HepG2 (cell line): Measurements from ENCODE around the gene MMGT1. TPM values are rescaled to one million over a fixed set of nuclear protein-coding genes. Genes with fewer than 3 reads are reported as not detected.

Experiments
- ARNTL ChIP-seq: sonication (generic); formaldehyde crosslinking; IDR thresholded peaks from 2 replicates; pipeline ENCODE4 v1.4.0; 2020; ENCODE audit warnings: mild to moderate bottlenecking, missing genetic modification reagents
- ATF7 ChIP-seq, 2 experiments: fragments of 450-650 bp in 1 of 2; sonication (generic) in 1 of 2; formaldehyde crosslinking in 1 of 2; IDR thresholded peaks; 2 replicates each; pipeline versions ENCODE4 v1.4.0 to v1.6.1; 2016 to 2020; ENCODE audit warnings: antibody characterized with exemption in 1 of 2, mild to moderate bottlenecking in 1 of 2, missing genetic modification reagents in 1 of 2
- EP300 ChIP-seq, 3 experiments: sonication (generic) in 1 of 3; formaldehyde crosslinking in 1 of 3; IDR thresholded peaks; 2 replicates each; pipeline versions ENCODE4 v1.5.1 to v1.6.1; 2011 to 2020; ENCODE audit warnings: low read depth in 2 of 3, low read length in 2 of 3, borderline replicate concordance in 1 of 3, improper control_type of control experiment in 1 of 3, mild to moderate bottlenecking in 1 of 3, missing genetic modification reagents in 1 of 3, moderate library complexity in 1 of 3
- PRDM10 ChIP-seq: sonication (generic); formaldehyde crosslinking; IDR thresholded peaks from 2 replicates; pipeline ENCODE4 v1.4.0; 2020; ENCODE audit warnings: low read depth, missing genetic modification reagents
- PRMT3 ChIP-seq: sonication (generic); formaldehyde crosslinking; IDR thresholded peaks from 2 replicates; pipeline ENCODE4 v1.8.1; 2022; ENCODE audit warnings: low read depth, mild to moderate bottlenecking, moderate library complexity, missing genetic modification reagents, borderline replicate concordance
- REL ChIP-seq: sonication (generic); formaldehyde crosslinking; conservative IDR thresholded peaks from 2 replicates; pipeline ENCODE4 v1.8.0; 2022; ENCODE audit warnings: mild to moderate bottlenecking, missing genetic modification reagents, moderate library complexity
- TP53 ChIP-seq: sonication (generic); formaldehyde crosslinking; conservative IDR thresholded peaks from 2 replicates; pipeline ENCODE4 v1.4.0; 2020; ENCODE audit warnings: missing genetic modification reagents
- ZFP41 ChIP-seq: sonication (generic); formaldehyde crosslinking; IDR thresholded peaks from 2 replicates; pipeline ENCODE4 v1.4.0; 2020; ENCODE audit warnings: mild to moderate bottlenecking, missing genetic modification reagents, borderline replicate concordance
- ZFP90 ChIP-seq: sonication (generic); formaldehyde crosslinking; IDR thresholded peaks from 2 replicates; pipeline ENCODE4 v1.8.0; 2022; ENCODE audit warnings: missing genetic modification reagents, mild to moderate bottlenecking, inconsistent platforms, borderline replicate concordance
- ZNF205 ChIP-seq: IDR thresholded peaks from 2 replicates; pipeline ENCODE4 v1.6.1; 2018; ENCODE audit warnings: missing biosample characterization, missing genetic modification reagents
- ZNF224 ChIP-seq: sonication (generic); formaldehyde crosslinking; IDR thresholded peaks from 2 replicates; pipeline ENCODE4 v1.5.0; 2020; ENCODE audit warnings: mild to moderate bottlenecking, missing genetic modification reagents
- ZNF251 ChIP-seq: sonication (generic); formaldehyde crosslinking; IDR thresholded peaks from 2 replicates; pipeline ENCODE4 v1.9.0; 2021; ENCODE audit warnings: mild to moderate bottlenecking, missing genetic modification reagents
- ZNF441 ChIP-seq: sonication (generic); formaldehyde crosslinking; IDR thresholded peaks from 2 replicates; pipeline ENCODE4 v1.7.0; 2021; ENCODE audit warnings: missing genetic modification reagents, borderline replicate concordance
- ZNF460 ChIP-seq: sonication (generic); formaldehyde crosslinking; IDR thresholded peaks from 2 replicates; pipeline ENCODE4 v1.5.1; 2020; ENCODE audit warnings: missing genetic modification reagents, mild to moderate bottlenecking, borderline replicate concordance
- ZNF761 ChIP-seq: sonication (generic); formaldehyde crosslinking; conservative IDR thresholded peaks from 2 replicates; pipeline ENCODE4 v1.4.0; 2020; ENCODE audit warnings: mild to moderate bottlenecking, missing genetic modification reagents
- polyA plus RNA-seq, 8 experiments: library from polyadenylated mRNA; depleted of rRNA in 3 of 8; stranded (reverse) in 7 of 8; unstranded in 1 of 8; fragments of >200 nt; fragmentation: Illumina TruSeq in 4 of 8; extraction: Trizol in 4 of 8; gene quantifications; 2 replicates each; pipeline versions ENCODE4 v1.2.1 to v1.2.3, GENCODE V29; 2011 to 2016; ENCODE audit warnings: low read depth in 4 of 8, missing spikeins in 1 of 8, mixed read lengths in 1 of 8; ENCODE audit not compliant: insufficient read depth in 1 of 8
- total RNA-seq, 5 experiments: library from RNA; depleted of rRNA; stranded (reverse); fragments of >200 nt; fragmentation: Illumina TruSeq; extraction: Trizol; gene quantifications; 2 replicates each; pipeline ENCODE4 v1.2.3, GENCODE V29; 2016; ENCODE audit warnings: low read depth in 1 of 5
- TF ChIP-seq, protein P1 (sequence below): sonication (generic); formaldehyde crosslinking; IDR thresholded peaks from 2 replicates; pipeline ENCODE4 v1.5.0; 2020; ENCODE audit warnings: mild to moderate bottlenecking, missing genetic modification reagents
- TF ChIP-seq, protein P2 (sequence below), 2 experiments: sonication (generic) in 1 of 2; formaldehyde crosslinking in 1 of 2; IDR thresholded peaks; 2 replicates each; pipeline versions ENCODE4 v1.5.1 to v1.6.1; 2011 to 2020; ENCODE audit warnings: borderline replicate concordance in 1 of 2, low read depth in 1 of 2, low read length in 1 of 2, mild to moderate bottlenecking in 1 of 2, missing genetic modification reagents in 1 of 2, moderate library complexity in 1 of 2
- TF ChIP-seq, protein P3 (sequence below): sonication (generic); formaldehyde crosslinking; IDR thresholded peaks from 2 replicates; pipeline ENCODE4 v1.5.1; 2020; ENCODE audit warnings: mild to moderate bottlenecking, missing genetic modification reagents, borderline replicate concordance

Gene MMGT1
- total and polyA plus RNA-seq, 2 of the 13 experiments (the other 11 are each of a cell fraction or from before 2014, with no cell fraction given) = 7.5 to 8.8 TPM

- TF ChIP-seq, protein P1, sequence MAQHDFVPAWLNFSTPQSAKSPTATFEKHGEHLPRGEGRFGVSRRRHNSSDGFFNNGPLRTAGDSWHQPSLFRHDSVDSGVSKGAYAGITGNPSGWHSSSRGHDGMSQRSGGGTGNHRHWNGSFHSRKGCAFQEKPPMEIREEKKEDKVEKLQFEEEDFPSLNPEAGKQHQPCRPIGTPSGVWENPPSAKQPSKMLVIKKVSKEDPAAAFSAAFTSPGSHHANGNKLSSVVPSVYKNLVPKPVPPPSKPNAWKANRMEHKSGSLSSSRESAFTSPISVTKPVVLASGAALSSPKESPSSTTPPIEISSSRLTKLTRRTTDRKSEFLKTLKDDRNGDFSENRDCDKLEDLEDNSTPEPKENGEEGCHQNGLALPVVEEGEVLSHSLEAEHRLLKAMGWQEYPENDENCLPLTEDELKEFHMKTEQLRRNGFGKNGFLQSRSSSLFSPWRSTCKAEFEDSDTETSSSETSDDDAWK (CRISPR knock-in tag) = no peak
- TF ChIP-seq ZNF761 (CRISPR knock-in tag) = no peak
- no peak for TF ChIP-seq TP53 (CRISPR knock-in tag)
- TF ChIP-seq, protein P2, sequence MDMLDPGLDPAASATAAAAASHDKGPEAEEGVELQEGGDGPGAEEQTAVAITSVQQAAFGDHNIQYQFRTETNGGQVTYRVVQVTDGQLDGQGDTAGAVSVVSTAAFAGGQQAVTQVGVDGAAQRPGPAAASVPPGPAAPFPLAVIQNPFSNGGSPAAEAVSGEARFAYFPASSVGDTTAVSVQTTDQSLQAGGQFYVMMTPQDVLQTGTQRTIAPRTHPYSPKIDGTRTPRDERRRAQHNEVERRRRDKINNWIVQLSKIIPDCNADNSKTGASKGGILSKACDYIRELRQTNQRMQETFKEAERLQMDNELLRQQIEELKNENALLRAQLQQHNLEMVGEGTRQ (IDR thresholded peaks at IDR 0.05; ENCODE audit: low read depth, low read length) = no peak
- TF ChIP-seq, protein P2 (CRISPR knock-in tag; IDR thresholded peaks at IDR 0.05; ENCODE audit: borderline replicate concordance) = no peak
- TF ChIP-seq ZFP90 = no peak
- TF ChIP-seq PRMT3 (CRISPR knock-in tag) = no peak
- no peak for TF ChIP-seq ZNF441 (CRISPR knock-in tag)
- TF ChIP-seq ZFP41 (CRISPR knock-in tag) = no peak
- no peak for TF ChIP-seq EP300 (IDR thresholded peaks at IDR 0.05; ENCODE audit: low read depth in 2 of 2, low read length in 2 of 2)
- no peak for TF ChIP-seq EP300 (CRISPR knock-in tag; IDR thresholded peaks at IDR 0.05; ENCODE audit: borderline replicate concordance)
- TF ChIP-seq ZNF224 (CRISPR knock-in tag) = no peak
- no peak for TF ChIP-seq PRDM10 (CRISPR knock-in tag)
- TF ChIP-seq ZNF251 (CRISPR knock-in tag) = no peak
- TF ChIP-seq REL (CRISPR knock-in tag) = no peak
- TF ChIP-seq ATF7 (IDR thresholded peaks at IDR 0.05) = peak; percentile 99
- TF ChIP-seq ATF7 (CRISPR knock-in tag; IDR thresholded peaks at IDR 0.05) = peak; percentile 83; the same call in 1 of the 2 replicates
- TF ChIP-seq ARNTL = no peak
- TF ChIP-seq ZNF460 (CRISPR knock-in tag) = no peak
- peak; percentile 100 for TF ChIP-seq ZNF205 (CRISPR knock-in tag)
- TF ChIP-seq, protein P3, sequence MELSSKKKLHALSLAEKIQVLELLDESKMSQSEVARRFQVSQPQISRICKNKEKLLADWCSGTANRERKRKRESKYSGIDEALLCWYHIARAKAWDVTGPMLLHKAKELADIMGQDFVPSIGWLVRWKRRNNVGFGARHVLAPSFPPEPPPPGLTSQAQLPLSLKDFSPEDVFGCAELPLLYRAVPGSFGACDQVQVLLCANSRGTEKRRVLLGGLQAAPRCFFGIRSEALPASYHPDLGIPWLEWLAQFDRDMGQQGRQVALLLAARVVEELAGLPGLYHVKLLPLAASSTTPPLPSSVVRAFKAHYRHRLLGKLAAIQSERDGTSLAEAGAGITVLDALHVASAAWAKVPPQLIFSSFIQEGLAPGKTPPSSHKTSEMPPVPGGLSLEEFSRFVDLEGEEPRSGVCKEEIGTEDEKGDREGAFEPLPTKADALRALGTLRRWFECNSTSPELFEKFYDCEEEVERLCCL (CRISPR knock-in tag) = no peak
Observed at GRCh38 chrX:135973548-135974278, at the start of gene MMGT1 (continued).
